Activated CD4-positive, alpha-beta T cell treated with anti-CD3 and anti-CD28 coated beads for 24 hours (primary cell): ENCODE data around the gene ANXA3.

Source experiments
- DNase-seq, 2 donors: peaks; one replicate each; pipeline ENCODE4 v3.0.0-alpha.2; 2020; ENCODE audit warnings: low read depth in 2 of 2

ANXA3 gene

GRCh38 chr4:78644744-78645330 lies 93.3 kb downstream of the ANXA3 start:
- DNase-seq: peak; percentile 5 to 13

GRCh38 chr4:78645853-78646757 lies 94.5 kb downstream of the ANXA3 start:
- no peak for DNase-seq

- DNase-seq: no peak
Measured at GRCh38 chr4:78647272-78647671, 95.7 kb downstream of the ANXA3 start.

- no peak for DNase-seq
Measured at GRCh38 chr4:78648640-78649363, 97.2 kb downstream of the ANXA3 start.

- no peak for DNase-seq
Measured at GRCh38 chr4:78650106-78651024, 98.8 kb downstream of the ANXA3 start.

GRCh38 chr4:78651250-78651860 lies 99.8 kb downstream of the ANXA3 start:
- no peak for DNase-seq

GRCh38 chr4:78652282-78652876 lies 100.8 kb downstream of the ANXA3 start:
- no peak for DNase-seq

GRCh38 chr4:78653655-78654054 lies 102.1 kb downstream of the ANXA3 start:
- DNase-seq: no peak

- no peak for DNase-seq
Measured at GRCh38 chr4:78654807-78655206, 103.2 kb downstream of the ANXA3 start.

- peak in 1 of 2 donors; percentile 3 for DNase-seq
Measured at GRCh38 chr4:78656968-78657445, 105.4 kb downstream of the ANXA3 start.

- no peak for DNase-seq
Measured at GRCh38 chr4:78659264-78659663, 107.7 kb downstream of the ANXA3 start.

- no peak for DNase-seq
Measured at GRCh38 chr4:78659665-78660064, 108.1 kb downstream of the ANXA3 start.
